ENCODE results near the gene ASPM. TPM values are rescaled to one million over a fixed set of nuclear protein-coding genes. Genes with fewer than 3 reads are reported as not detected.

ASPM gene
- total and polyA plus RNA-seq, 9 of the 15 experiments (the other 6 are each of a cell fraction or from before 2014, with no cell fraction given), result 22.7 to 84.4 (median 46.4) TPM

DNA sequence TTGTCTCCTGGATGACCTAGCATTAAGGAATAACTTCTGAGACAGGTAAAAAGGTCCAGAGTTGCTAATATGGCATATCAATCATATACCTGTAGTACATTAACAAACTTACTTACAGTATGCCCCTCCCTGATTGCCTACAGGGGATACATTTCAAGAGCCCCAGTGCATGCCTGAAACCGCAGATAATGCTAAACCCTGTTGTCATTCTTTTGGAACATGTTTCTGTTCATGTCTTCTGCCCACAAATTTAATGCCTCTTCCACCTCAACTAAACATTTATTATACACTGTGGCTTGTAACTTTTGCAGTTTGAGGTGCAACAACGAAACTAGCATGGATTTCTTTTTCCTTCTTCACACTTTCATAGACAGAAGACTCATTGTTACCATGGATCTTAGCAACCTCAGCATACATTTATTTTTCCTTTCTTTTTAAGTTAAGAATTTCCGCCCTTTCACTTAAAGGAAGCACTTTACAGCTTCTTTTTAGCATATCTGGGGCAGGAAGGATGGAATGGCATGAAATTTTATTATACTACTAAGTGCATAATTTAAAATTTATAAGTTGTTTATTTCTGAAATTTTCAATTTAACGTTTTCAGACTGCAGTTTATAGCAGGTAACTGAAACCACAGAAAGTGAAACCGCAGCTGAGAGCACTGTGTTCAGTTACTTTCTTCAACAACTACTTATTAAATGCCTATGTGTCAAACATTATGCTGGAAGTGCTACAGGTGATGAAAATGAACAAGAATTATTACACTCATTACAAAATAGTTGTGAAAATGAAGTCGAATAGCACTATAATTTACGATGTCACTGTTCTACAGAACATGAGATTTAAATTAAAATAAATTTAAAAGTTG is 104.7 kb downstream of the ASPM start (continued):
- TF ChIP-seq, protein P1, sequence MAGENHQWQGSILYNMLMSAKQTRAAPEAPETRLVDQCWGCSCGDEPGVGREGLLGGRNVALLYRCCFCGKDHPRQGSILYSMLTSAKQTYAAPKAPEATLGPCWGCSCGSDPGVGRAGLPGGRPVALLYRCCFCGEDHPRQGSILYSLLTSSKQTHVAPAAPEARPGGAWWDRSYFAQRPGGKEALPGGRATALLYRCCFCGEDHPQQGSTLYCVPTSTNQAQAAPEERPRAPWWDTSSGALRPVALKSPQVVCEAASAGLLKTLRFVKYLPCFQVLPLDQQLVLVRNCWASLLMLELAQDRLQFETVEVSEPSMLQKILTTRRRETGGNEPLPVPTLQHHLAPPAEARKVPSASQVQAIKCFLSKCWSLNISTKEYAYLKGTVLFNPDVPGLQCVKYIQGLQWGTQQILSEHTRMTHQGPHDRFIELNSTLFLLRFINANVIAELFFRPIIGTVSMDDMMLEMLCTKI (IDR thresholded peaks at IDR 0.05; ENCODE audit: partially characterized antibody), result no peak

DNA sequence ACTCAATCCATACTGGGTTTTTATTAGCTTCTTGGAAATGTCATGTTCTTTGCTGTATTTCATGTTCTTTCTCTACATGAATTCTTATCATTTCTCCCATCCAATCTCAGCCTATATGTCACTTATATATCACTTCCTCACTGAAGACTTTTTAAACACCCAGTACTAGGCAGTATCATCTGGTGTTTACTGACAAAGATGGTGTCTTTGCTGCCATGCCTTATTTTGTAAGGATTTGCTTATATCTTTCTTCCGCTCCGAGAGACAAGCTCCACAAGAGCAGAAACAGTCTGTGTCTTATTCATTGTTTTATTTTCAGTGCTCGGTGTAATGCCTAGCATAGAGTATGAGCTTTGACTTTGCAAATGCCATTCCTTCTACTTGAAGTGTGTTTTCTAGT is 109.6 kb downstream of the ASPM start:
- H3K9ac ChIP-seq (ENCODE audit: insufficient read depth in 1 of 2, low read depth in 2 of 2, low read length in 2 of 2), result no peak overlapping the region
- ATAC-seq (no peak), FAIRE-seq (no peak), DNase-seq (ENCODE audit: extremely low read depth in 1 of 4, low spot score in 3 of 4) (no peak)
- H3K27ac ChIP-seq (ENCODE audit: extremely low read depth, low read depth, low read length), result no peak overlapping the region
- no peaks in the 10 kb centered on the region; the same call in 1 of the 2 replicates for H3K9me3 ChIP-seq (replicated peaks; ENCODE audit: control insufficient read depth, insufficient read depth, low read depth, low read length)
- ChIA-PET CTCF (ENCODE audit: low intra/inter-chr PET ratio) (no interaction called here), POLR2A (no interaction called here)
- no peaks in the 10 kb centered on the region for H3K27me3 ChIP-seq (ENCODE audit: control insufficient read depth in 2 of 2, insufficient read depth in 2 of 2, low read length in 2 of 2)
- no peak overlapping the region for H2AFZ ChIP-seq (ENCODE audit: low read depth, low read length)
- H3K4me3 ChIP-seq, result no peak overlapping the region
- BruUV-seq (replicated peaks), result no TSS peak
- in situ Hi-C loops (cut with MboI) (no loop called here), intact Hi-C loops (cut with micrococcal nuclease) (no loop called here)
- WGBS (ENCODE audit: insufficient coverage, low coverage, missing lambda C conversion rate), result 8% methylated on average over 3 of the region's 3 CpGs
- H4K20me1 ChIP-seq (replicated peaks; ENCODE audit: control insufficient read depth, insufficient read depth, low read length), result no peaks in the 10 kb centered on the region
- H3K4me1 ChIP-seq (replicated peaks in 1 of 2; ENCODE audit: control insufficient read depth in 2 of 2, insufficient read depth in 2 of 2, low read length in 2 of 2), result no peaks in the 10 kb centered on the region
- no peaks in the 10 kb centered on the region for H3K36me3 ChIP-seq (ENCODE audit: control insufficient read depth, insufficient read depth, low read length)
- H3K9me1 ChIP-seq (ENCODE audit: control insufficient read depth, insufficient read depth, low read length), result no peaks in the 10 kb centered on the region
- H3K79me2 ChIP-seq (ENCODE audit: control insufficient read depth, insufficient read depth, low read length), result no peaks in the 10 kb centered on the region
- no peak overlapping the region for H3K4me2 ChIP-seq (ENCODE audit: insufficient read depth, low read length)
- TF ChIP-seq MLX (CRISPR knock-in tag; conservative IDR thresholded peaks at IDR 0.05), result no peak
- no peak for TF ChIP-seq SMAD3 (CRISPR knock-in tag; conservative IDR thresholded peaks at IDR 0.05)
- no peak for TF ChIP-seq ZNF280A (IDR thresholded peaks at IDR 0.05; ENCODE audit: low read depth, partially characterized antibody)
- TF ChIP-seq NKRF (IDR thresholded peaks at IDR 0.05; ENCODE audit: borderline replicate concordance), result no peak
- no peak for TF ChIP-seq TSHZ1 (CRISPR knock-in tag; IDR thresholded peaks at IDR 0.05)
- no peak for TF ChIP-seq TGIF2 (CRISPR knock-in tag; IDR thresholded peaks at IDR 0.05)
- no peak for TF ChIP-seq STAG1 (CRISPR knock-in tag; IDR thresholded peaks at IDR 0.05; ENCODE audit: borderline replicate concordance)
- no peak for TF ChIP-seq ZFP1 (CRISPR knock-in tag; IDR thresholded peaks at IDR 0.05)
